ENCODE results near the gene TBATA.
"Not testable (repeated sequence)": the region's sequence is repeated elsewhere in the genome, so short reads cannot be mapped to it uniquely, and the experiment has no call there.

The TBATA gene

DNA sequence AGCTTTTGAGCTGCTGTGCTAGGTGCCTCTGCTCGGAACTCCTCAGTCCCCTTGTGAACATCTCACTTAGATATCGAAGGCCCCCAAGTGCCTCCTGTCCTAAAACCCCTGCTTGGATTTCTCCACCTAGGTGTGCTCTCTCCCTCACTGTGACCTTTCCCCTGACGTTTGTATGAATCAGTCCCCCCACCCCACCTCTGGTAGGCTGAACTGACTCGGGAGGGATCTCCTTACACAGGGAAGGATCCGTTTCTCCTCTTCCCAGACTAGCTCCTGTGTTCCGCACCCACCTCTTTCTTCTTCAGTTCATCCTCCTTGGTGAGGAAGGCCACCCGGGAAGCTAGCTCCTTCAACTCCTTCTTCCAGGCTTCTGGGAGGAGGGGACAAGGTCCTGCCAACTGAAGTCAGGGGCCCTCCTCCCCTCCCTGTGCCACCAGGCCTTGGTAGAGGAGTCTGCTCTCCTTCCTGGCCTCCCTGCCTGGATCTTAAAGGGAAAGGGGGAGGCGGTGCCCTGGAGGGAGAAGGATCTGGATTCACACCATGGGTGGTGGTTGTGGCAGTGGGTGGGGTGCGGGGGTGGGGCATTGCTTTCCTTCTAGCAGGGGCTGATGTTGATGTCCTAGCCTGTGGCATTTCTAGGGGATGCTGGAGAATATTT, 6.8 kb downstream of the TBATA start:
- DNase-seq, result no peak

DNA sequence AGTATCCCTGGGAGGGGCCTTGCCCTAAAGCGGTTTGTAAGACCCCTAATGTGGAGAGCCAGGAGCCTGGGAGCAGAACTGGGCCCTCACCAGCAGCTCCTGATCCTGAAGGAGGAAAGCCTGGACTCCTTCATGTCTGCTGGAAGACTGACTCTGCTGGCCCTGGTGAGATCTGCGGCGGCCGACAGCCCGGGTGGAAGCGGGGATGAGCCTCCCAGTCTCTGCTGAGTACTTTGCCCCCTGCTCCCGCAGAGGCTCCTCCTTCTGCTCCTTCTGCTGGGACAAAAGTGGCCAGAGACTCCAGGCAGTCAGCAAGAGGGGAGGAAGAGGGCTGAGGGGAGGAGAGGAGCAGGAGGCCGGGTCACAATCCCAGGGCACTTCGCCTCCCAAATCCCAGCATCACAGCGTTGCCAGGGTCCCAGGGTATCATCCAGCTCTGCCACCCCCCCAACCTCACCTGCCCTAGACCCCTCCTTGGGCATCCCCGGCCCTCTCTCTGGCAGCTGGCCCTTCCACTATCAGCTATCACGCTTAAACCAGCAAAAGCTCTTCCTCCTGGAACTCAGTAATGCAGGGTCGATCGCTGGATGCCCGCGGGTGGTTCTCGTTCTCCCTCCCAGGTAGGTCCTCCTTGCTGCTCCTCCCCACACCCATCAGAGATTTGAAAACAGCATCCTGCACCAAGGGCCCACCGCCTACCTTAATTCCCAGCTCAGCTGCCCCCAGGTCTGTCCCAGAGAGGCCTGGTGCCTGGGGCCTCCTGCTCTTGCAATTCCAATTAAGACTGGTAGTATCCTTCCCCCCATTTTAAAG, 7.9 kb downstream of the TBATA start:
- DNase-seq, result no peak

DNA sequence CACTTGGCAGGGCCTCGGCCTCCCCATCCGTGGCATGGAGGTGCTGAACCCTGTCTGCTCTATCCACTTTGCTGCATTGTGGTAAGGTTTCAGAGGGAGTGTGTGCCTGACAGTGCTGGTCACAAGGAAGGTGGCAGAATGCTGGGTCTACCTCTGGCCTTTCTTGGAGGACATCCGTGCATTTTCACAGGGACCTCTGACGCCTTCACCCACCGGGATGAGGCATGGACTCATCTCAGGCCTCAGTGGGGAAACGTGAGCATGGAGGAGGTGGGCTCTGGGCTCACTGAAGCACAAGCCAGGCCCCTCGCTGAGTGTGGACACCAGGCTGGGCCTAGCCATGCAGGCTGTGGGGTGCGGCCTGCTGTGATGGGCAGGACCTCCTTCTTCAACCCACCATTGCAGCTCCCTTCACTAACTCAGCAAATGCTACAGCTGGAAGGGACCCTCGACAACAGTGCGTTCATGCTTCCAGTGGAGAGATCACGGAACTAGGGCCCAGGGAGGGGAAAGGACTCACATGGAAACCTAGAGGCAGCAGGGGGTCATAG, 8.6 kb downstream of the TBATA start:
- DNase-seq, result no peak

DNA sequence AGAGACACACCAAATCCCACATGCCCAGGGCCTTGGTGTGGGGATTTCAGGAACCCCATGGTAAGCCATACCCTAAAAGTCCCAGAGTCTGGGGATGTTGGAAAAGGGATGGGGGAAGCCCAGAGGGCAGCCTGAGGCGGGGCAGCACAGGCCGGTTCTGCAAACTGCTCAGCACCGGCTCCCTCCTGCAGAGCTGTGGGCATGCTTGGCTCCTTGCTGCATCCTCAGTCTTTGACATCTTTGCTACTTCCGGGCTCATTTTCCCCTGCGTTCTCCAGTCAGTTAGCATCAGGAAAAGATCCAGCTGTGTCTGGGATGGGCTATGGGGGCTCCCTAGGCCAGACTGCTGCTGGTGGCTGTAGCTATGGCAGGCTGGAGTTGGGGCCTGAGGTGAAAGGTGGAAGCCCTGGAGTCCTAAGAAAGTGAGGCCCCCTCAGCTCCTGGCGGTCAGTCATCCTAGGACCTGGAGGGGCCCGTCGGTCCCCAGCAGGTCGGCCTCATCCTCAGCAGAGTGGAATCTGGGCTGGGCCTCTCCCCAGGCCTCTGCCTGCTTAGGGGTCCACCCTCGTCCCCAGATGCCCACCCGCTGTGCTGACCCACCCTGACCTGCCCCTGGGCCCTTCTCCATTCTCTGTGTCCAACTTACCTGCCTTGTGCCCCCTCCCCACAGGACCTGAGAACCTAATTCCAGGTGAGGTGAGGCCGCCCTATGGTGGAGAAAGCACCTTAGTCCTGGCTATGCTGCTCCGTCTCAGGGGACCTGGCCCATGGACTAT, 9.3 kb downstream of the TBATA start:
- no peak for DNase-seq

DNA sequence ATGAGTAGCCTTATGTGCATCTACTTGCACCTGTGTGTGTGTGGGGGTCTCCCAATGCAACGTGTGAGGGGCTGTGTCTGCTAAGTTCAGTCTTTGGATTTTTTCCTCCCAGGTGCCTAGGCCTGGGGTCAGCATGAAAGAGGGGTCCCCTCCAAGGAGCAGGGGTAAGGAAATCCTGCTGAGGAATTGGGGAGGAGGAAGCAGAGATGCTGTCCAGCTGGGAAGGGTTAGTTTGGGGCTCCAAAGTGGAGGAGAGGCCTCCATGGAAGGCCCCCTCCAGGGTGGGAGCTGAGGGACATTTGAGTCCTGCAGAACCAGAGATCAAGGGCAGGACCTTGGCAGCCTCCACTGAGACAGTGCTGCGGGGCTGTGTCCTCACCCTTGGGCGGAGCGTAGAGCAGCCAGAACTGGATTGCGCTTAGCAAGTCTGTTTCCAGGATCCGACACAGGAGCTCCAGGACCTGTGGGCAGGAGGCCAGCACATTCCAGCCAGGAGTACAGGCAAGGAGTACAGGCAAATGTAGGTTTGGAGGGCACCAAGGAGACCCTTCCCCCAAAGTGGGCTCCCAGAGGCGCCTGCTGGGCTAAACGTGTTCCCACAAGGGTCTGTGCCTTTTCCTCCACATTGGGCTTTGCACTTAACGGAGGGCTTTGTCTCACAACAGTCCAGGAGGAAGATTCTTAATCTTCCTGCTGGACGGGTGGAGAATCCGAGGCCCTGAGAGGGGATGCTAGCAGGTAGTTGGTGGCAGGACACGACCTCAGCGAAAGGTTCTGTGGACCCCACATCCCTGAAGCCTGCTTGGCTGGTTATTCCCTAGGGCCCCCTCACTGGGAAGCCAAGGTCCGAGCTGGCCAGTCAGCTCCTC, 10.1 kb downstream of the TBATA start:
- no peak for DNase-seq

DNA sequence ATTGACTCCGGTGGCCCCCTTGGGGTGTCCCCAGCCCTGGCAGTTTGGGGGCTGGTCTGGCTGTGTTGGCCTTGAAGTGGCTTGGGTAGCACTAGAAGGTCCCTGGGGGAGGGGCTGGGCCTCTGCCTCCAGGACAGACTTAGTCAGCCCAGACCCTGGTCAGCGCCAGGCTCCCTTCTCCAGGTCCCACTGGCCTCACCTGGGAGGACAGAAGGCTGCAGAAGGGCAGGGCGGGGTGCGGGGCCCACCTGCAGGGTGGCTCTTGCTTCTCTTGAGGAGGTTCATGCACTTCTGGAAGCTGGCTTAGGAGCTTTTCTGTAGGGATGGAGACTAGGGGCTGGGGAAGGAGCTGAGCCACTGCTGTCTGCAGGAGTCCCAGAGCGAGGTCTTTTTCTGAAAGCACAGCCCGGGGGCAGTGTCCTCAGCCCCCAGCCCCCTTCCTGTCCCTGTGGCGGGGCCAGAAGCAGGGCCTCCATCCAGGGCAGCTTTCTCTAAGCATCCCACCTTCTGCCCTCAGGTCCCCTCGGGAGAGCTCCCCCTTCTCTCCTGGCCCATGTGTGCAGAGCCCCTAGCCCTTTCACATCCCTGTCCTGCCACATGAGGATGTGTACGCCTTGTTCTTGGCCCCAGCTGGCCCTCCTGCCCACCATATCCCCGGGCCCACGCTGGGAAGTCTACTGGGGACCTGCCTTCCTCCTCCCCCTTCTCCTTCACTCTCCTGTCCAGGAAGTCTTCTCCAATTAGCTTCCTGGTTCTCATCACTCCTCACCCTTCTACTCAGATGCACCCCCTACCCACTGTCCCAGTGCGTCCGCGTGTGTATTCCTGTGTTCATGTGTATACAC, 11.0 kb downstream of the TBATA start:
- no peak for DNase-seq

DNA sequence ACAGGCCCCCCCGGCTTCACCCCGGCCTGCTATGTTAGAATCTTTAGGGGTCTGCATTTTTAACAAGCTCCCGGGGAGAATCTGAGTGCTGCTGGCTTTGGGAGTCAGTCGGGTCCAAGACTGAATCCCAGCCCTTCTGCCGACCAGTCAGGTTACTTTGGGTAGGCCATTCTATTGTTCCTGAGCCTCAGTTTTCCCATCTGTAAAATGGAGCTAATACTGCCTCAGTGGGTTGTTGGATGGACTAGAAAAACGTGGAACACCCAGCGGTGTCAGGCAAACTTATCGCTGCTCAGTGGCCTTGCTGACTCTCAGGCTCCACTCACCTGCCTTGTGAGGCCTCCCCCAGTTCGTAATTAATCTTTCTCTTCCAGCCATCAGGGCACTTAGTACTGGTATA, 11.7 kb downstream of the TBATA start:
- no peak for DNase-seq

DNA sequence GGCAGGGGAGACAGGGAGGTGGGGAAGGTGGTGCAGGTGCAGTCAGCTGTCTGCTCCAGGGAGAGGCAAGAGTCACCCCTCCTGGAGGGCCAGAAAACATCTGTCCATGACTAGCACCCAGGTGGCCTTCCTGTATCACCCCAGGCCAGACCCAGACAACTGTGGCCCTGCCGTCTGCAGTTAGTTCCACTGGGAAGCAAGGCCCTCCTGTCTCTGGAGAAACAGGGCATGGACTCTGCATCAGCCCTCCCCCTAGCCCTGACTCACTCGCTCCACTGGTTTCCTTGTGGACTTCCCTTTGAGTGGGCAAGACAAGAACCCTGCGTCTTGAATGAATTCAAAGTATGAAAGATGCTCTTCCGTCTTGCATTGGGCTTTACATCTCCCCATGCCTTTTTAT, 12.6 kb downstream of the TBATA start:
- no peak for DNase-seq

DNA sequence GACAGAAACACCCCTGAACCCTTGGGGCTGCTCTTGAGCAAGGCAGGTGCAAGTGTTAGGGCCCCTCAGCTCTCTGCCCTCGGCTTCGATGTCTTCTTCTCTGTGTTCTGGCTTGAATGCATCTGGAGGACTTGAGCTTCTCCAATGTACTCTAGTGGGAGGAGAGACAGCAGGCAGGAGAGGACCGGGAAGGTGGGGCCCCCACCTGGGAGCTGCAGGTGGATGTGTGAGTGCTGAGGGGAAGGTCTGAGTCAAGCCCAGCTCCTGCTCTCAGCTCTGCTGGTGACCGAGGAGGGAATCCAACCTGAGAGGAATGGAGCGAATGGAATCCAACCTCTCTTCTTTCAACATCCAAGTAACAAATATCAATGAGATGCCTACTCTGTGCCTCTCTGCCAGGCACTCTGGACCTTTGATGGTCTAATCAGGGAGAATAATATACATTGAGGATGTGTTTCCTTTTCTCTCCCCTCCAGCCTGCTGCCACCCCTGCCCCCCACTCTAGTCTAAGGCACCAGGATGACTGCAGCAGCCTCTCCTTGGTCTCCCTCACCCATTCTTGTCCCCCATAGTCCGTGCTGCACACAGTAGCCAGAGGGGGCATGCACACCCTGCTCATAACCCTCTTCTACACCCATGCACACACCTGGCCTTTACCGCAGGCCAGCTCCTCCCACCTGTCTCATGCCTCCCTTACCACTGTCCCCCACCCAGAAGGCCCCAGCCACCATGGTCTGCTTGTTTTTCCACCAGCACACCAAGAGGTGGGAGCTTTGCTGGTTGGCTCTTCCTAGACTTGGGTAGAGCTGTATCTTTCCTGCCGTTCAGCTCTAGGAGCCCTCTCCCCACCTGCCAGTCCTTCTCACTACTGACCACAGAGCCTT, 13.6 kb downstream of the TBATA start:
- no peak for DNase-seq

DNA sequence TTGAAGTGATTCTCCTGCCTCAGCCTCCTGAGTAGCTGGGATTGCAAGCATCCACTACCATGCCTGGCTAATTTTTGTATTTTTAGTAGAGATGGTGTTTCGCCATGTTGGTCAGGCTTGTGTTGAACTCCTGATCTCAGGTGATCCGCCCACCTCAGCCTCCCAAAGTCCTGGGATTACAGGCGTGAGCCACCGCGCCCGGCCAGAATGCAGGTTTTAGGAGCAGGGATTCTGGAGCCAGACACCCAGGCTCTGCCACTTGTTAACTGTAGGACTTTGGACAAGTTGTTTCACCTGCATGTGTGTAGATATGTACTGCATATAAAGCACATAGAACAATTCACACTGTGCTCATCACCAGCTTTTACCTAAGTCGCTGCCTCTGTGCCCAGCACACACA, 14.7 kb downstream of the TBATA start:
- not testable (repeated sequence) for DNase-seq

DNA sequence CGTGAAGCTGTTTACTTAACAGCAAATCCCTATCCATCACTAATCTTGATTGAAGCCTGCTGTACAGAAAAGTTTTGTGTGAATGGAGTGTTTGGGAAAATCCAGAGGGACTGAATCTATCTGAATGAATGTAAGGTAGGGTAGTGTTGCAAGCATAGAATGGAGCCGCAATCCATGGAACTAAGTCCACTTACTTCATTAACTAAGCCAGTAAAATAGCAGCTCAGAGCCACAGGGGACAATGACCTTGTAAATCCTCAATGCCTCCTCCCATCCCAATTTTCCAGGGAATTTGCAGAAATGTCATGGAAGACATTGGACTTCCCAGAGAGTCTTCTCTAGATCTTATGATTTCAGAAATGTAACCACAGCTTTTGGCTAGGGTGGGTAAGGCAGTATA, 15.2 kb downstream of the TBATA start:
- DNase-seq, result no peak

DNA sequence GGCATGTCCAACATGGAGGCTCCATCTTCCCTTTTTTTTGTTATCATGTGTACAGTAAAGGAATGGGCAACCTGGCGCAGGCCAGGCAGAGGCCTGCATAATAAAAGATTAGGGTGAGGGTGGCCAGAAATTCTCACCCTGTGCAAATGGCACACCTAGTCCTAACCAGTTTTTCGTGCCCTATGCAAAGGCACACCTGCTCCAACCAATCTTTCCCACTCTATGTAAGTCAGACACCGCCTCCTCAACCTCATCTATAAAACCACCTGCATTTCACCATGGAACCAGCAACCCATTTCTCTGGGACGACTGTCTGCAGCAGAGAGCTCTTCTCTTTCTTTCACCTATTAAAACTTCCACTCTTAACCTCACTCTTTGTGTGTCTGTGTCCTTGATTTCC, 16.1 kb downstream of the TBATA start:
- DNase-seq, result no peak

DNA sequence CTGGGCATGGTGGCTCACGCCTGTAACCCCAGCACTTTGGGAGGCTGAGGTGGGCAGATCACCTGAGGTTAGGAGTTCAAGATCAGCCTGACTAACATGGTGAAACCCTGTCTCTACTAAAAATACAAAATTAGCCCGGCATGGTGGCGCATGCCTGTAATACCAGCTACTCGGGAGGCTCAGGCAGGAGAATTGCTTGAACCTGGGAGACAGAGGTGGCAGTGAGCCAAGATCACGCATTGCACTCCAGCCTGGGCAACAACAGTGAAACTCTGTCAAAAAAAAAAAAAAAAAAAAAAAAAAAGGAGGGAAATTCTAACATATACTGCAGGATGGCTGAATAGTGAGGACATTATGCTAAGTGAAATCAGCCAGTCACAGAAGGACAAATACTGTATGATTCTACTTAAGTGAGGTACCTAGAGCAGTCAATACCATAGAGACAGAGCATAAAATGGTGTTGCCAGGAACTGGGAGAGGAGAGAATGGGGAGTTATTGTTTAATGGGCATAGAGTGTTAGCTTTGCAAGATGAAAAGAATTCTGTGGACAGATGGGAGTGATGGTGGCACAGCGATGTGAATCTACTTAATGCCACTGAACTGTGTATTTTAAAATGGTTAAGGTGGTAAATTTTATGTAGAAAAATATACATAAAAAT, 17.0 kb downstream of the TBATA start:
- not testable (repeated sequence) for DNase-seq

DNA sequence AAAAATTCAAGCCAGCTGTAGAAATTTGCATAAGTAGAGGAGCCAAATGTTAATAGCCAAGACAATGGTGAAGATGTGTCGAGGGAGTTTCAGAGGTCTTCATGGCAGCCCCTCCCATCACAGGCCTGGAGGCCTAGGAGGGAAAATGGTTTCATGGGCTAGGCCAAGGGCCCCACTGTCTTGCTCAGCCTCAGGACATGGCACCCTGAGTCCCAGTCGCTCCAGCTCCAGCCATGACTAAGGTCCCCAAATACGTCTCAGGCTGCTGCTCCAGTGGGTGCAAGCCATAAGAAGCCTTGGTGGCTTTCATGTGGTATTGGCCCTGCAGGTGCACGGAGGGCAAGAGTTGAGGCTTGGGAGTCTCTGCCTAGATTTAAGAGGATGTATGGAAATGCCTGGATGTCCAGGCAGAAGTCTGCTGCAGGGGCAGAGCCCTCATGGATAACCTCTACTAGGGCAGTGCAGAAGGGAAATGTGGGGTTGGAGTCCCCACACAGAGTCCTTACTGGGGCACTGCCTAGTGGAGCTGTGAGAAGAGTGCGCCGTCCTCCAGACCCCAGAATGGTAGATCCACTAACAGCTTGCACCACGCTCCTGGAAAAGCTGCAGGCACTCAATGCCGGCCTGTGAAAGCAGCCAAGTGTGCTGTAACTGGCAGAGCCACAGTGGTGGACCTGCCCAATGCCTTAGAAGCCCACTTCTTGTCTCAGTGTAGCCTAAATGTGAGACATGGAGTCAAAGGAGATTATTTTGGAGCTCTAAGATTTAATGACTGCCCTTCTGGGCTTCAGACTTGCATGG, 19.2 kb downstream of the TBATA start:
- DNase-seq, result no peak

DNA sequence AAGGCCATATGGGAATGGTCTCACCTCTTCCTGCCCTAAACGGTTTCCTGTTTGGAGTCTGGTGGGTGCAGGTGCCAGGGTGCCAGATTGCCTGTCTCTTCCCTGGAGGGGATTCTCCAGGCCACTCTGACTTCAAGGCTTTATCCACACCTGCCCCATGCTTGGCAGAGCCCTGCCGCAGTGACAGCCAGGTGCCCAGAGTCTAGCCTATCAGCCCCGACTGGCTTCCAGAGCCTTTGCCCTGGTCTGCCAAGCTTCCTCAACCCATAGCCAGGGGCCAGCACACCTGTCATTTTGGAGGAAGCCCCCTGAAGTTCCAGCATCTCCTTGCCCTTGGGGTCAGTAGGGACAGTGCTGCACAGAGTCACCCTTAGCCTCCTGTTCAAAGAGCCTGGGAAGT, 21.6 kb downstream of the TBATA start:
- peak in 1 of 2 experiments; percentile 4 for DNase-seq

DNA sequence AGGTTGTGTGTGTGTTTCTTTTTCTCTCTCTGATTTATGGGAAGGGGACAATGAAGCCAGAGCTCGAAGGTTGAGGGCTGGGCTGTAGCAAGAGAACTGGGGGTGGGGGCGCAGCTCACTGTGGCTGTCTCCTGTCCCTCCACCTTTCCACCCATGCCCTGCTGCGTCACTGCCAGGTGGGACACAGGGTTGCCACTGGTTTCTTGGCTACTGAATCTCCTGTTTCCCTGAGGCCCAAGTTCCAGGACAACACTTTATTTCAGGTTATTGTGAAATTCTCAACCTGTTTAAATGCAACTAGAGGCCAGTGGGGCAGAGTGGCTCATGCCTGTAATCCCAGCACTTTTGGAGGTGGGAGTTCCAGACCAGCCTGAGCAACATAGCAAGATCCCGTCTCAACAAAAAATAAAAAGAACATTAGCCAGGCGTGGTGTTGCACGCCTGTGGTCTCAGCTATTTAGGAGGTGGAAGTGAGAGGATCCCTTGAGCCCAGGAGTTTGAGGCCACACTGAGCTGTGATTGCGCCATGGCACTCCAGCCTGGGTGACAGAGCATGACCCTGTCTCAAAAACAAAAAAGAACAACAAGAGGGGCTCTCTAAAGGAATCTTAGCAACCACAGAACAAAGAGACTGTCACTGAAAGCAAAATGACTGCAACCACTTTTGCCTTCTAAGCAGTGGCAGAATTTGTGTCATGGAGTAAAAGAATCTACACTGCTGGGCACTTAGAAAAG, 22.6 kb downstream of the TBATA start:
- DNase-seq, result no peak

DNA sequence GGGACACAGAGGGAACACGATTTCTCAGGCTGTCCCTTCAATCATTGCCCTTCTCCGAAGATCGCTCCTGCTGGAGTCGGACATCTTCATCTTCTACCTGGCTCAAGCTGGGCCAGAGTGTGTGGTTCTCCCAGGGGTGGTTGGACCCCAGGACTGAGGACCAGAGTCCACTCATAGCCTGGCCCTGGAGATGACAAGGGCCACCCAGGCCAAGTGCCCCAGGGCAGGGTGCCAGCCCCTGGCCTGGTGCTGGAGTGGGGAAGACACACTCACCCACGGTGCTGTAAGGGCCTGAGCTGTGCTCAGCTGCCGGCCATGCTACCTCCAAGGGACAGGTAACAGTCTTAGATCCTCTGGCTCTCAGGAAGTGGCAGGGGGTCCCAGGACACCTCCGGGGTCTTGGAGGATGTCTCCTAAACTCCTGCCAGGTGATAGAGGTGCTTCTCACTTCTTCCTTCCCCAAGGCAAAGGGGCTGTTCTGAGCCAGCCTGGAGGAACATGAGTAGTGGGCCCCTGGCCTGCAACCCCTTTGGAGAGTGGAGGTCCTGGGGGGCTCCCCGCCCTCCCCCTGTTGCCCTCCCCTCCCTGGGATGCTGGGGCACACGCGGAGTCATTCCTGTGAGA, 23.3 kb downstream of the TBATA start:
- no peak for DNase-seq

Measured in NCI-H2081 (cell line).